ENCODE results near the gene CTSZ.
"Not testable (repeated sequence)": the region's sequence is repeated elsewhere in the genome, so short reads cannot be mapped to it uniquely, and the experiment has no call there.

The CTSZ gene

GRCh38 chr20:58971429-58971828, 35.6 kb downstream of the CTSZ start:
- Histone ChIP-seq H3K4me3 (no peak overlapping the region), H3K27me3 (no peaks in the 10 kb centered on the region), H3K4me1 (peaks cover 0 to 10% (median 1%) of the 10 kb centered on the region in 10 experiments; a peak in 7 of 20 replicates), H3K27ac (no peak overlapping the region), H3K9ac (no peak overlapping the region), H4K20me1 (no peaks in the 10 kb centered on the region), H3K4me2 (no peak overlapping the region), H3K9me3 (replicated peaks in 1 of 11) (peaks cover 24 to 39% (median 28%) of the 10 kb centered on the region in 11 experiments), H3K36me3 (no peaks in the 10 kb centered on the region)
- TF ChIP-seq Cebpa-rat (IDR thresholded peaks at IDR 0.05), result no peak

- peaks cover 0 to 10% (median 1%) of the 10 kb centered on the region in 10 experiments; a peak in 7 of 20 replicates for H3K4me1 ChIP-seq
- no peak overlapping the region for H3K4me3 ChIP-seq
- peaks cover 11 to 26% (median 16%) of the 10 kb centered on the region in 11 experiments; a peak in 20 of 22 replicates for H3K9me3 ChIP-seq (replicated peaks in 1 of 11)
- H4K20me1 ChIP-seq, result no peaks in the 10 kb centered on the region
- H3K27me3 ChIP-seq, result no peaks in the 10 kb centered on the region
- H3K9ac ChIP-seq, result no peak overlapping the region
- H3K4me2 ChIP-seq, result no peak overlapping the region
- no peak for TF ChIP-seq Cebpa-rat (IDR thresholded peaks at IDR 0.05)
- H3K27ac ChIP-seq, result no peak overlapping the region
- no peaks in the 10 kb centered on the region for H3K36me3 ChIP-seq
Measured at GRCh38 chr20:58970146-58970545, 36.9 kb downstream of the CTSZ start.

GRCh38 chr20:58969439-58969838, 37.6 kb downstream of the CTSZ start:
- Histone ChIP-seq H3K4me2 (no peak overlapping the region), H3K4me3 (no peak overlapping the region), H3K9me3 (replicated peaks in 1 of 11) (peaks cover 6 to 22% (median 11%) of the 10 kb centered on the region in 11 experiments; a peak in 18 of 22 replicates), H3K27me3 (no peaks in the 10 kb centered on the region), H3K27ac (no peak overlapping the region), H3K4me1 (peaks cover 0 to 9% (median 1%) of the 10 kb centered on the region in 10 experiments; a peak in 7 of 20 replicates), H4K20me1 (no peaks in the 10 kb centered on the region), H3K36me3 (no peaks in the 10 kb centered on the region), H3K9ac (no peak overlapping the region)
- no peak for TF ChIP-seq Cebpa-rat (IDR thresholded peaks at IDR 0.05)

- Histone ChIP-seq H3K9me3 (replicated peaks in 1 of 11) (peaks cover 6 to 22% (median 11%) of the 10 kb centered on the region in 11 experiments; a peak in 20 of 22 replicates), H3K4me3 (no peak overlapping the region), H3K4me1 (no peaks in the 10 kb centered on the region), H3K27me3 (no peaks in the 10 kb centered on the region), H3K36me3 (no peaks in the 10 kb centered on the region), H3K9ac (no peak overlapping the region), H3K4me2 (no peak overlapping the region), H4K20me1 (no peaks in the 10 kb centered on the region), H3K27ac (no peak overlapping the region)
- TF ChIP-seq Cebpa-rat (IDR thresholded peaks at IDR 0.05), result no peak
Measured at GRCh38 chr20:58967652-58968429, 39.2 kb downstream of the CTSZ start.

GRCh38 chr20:58965270-58966064, 41.6 kb downstream of the CTSZ start:
- Histone ChIP-seq H3K9me3 (replicated peaks in 1 of 11) (peaks cover 6 to 29% (median 13%) of the 10 kb centered on the region in 11 experiments; a peak in 20 of 22 replicates), H3K4me3 (no peak overlapping the region), H3K4me1 (peaks cover 0 to 14% (median 9%) of the 10 kb centered on the region in 10 experiments; a peak in 7 of 20 replicates), H3K27me3 (no peaks in the 10 kb centered on the region), H4K20me1 (no peaks in the 10 kb centered on the region), H3K27ac (no peak overlapping the region), H3K36me3 (no peaks in the 10 kb centered on the region), H3K9ac (no peak overlapping the region), H3K4me2 (no peak overlapping the region)
- TF ChIP-seq Cebpa-rat (IDR thresholded peaks at IDR 0.05), result no peak

GRCh38 chr20:58963922-58964321, 43.1 kb downstream of the CTSZ start:
- H3K9me3 ChIP-seq (replicated peaks in 1 of 11), result peaks cover 0 to 18% (median 7%) of the 10 kb centered on the region in 11 experiments; a peak in 8 of 22 replicates
- H3K27ac ChIP-seq, H3K36me3 ChIP-seq, H3K4me2 ChIP-seq, H3K4me3 ChIP-seq, H4K20me1 ChIP-seq, H3K9ac ChIP-seq, H3K27me3 ChIP-seq: not testable (repeated sequence)
- H3K4me1 ChIP-seq, result peaks cover 0 to 14% (median 9%) of the 10 kb centered on the region in 10 experiments; a peak in 7 of 20 replicates

GRCh38 chr20:58963060-58963584, 43.9 kb downstream of the CTSZ start:
- H3K4me3 ChIP-seq, result no peak overlapping the region
- no peaks in the 10 kb centered on the region for H3K36me3 ChIP-seq
- no peak overlapping the region for H3K4me2 ChIP-seq
- H3K9me3 ChIP-seq (replicated peaks in 1 of 11), result peaks cover 0 to 17% (median 3%) of the 10 kb centered on the region in 11 experiments; a peak in 7 of 22 replicates
- no peak overlapping the region for H3K9ac ChIP-seq
- no peak overlapping the region for H3K27ac ChIP-seq
- peaks cover 0 to 14% (median 9%) of the 10 kb centered on the region in 10 experiments; a peak in 7 of 20 replicates for H3K4me1 ChIP-seq
- TF ChIP-seq Cebpa-rat (IDR thresholded peaks at IDR 0.05), result no peak
- no peaks in the 10 kb centered on the region for H3K27me3 ChIP-seq
- H4K20me1 ChIP-seq, result no peaks in the 10 kb centered on the region

GRCh38 chr20:58959652-58960051, 47.4 kb downstream of the CTSZ start:
- no peaks in the 10 kb centered on the region for H3K27me3 ChIP-seq
- H3K4me3 ChIP-seq, result no peak overlapping the region
- no peak overlapping the region for H3K27ac ChIP-seq
- TF ChIP-seq Cebpa-rat (IDR thresholded peaks at IDR 0.05), result no peak
- no peak overlapping the region for H3K9ac ChIP-seq
- peaks cover 0 to 22% (median 11%) of the 10 kb centered on the region in 10 experiments; a peak in 7 of 20 replicates for H3K4me1 ChIP-seq
- no peak overlapping the region for H3K4me2 ChIP-seq
- no peaks in the 10 kb centered on the region for H3K36me3 ChIP-seq
- H3K9me3 ChIP-seq (replicated peaks in 1 of 11), result peaks cover 0 to 17% (median 4%) of the 10 kb centered on the region in 11 experiments; a peak in 9 of 22 replicates
- no peaks in the 10 kb centered on the region for H4K20me1 ChIP-seq

- Histone ChIP-seq H3K4me1 (peaks cover 0 to 8% (median 0%) of the 10 kb centered on the region in 10 experiments; a peak in 3 of 20 replicates), H3K27ac (no peak overlapping the region), H3K36me3 (no peaks in the 10 kb centered on the region), H3K4me2 (no peak overlapping the region), H3K9ac (no peak overlapping the region), H3K4me3 (no peak overlapping the region), H3K9me3 (replicated peaks in 1 of 11) (peaks cover 0 to 12% (median 4%) of the 10 kb centered on the region in 11 experiments; a peak in 7 of 22 replicates), H4K20me1 (no peaks in the 10 kb centered on the region), H3K27me3 (no peaks in the 10 kb centered on the region)
- peak in 3 of 11 experiments; percentile 42 to 75 (median 54); a peak in 5 of 22 replicates for TF ChIP-seq Cebpa-rat (IDR thresholded peaks at IDR 0.05)
Measured at GRCh38 chr20:58956078-58956477, 51.0 kb downstream of the CTSZ start.
